Loucy (cell line): ENCODE measurements around the gene ZNF438.

Experiments used
- H2AFZ ChIP-seq: fragments of 200-600 bp; sonication (generic); 2 replicates; pipeline ENCODE4 v1.6.0; 2016; ENCODE audit warnings: antibody characterized with exemption, mild to moderate bottlenecking, low read length, moderate library complexity
- H3F3A ChIP-seq: fragments of 200-600 bp; 2 replicates; pipeline ENCODE4 v1.6.0; 2016; ENCODE audit warnings: antibody characterized with exemption, low read depth, mild to moderate bottlenecking
- H3K27me3 ChIP-seq: fragments of 200-600 bp; sonication (generic); 2 replicates; pipeline ENCODE4 v1.6.1; 2014; ENCODE audit warnings: low read length, mild to moderate bottlenecking; ENCODE audit not compliant: insufficient read depth, poor library complexity, severe bottlenecking
- H3K36me3 ChIP-seq: fragments of 200-600 bp; sonication (generic); 2 replicates; pipeline ENCODE4 v1.6.1; 2016; ENCODE audit warnings: low read length; ENCODE audit not compliant: insufficient read depth
- H3K4me1 ChIP-seq: fragments of 200-600 bp; sonication (generic); 2 replicates; pipeline ENCODE4 v1.5.1; 2014; ENCODE audit warnings: low read length, mild to moderate bottlenecking; ENCODE audit not compliant: insufficient read depth, poor library complexity, severe bottlenecking
- H3K4me2 ChIP-seq: fragments of 200-600 bp; sonication (generic); 2 replicates; pipeline ENCODE4 v1.6.0; 2014; ENCODE audit warnings: antibody characterized with exemption, low read length, low read depth, mild to moderate bottlenecking; ENCODE audit not compliant: poor library complexity, severe bottlenecking
- H3K4me3 ChIP-seq: fragments of 200-600 bp; sonication (generic); 2 replicates; pipeline ENCODE4 v1.5.1; 2014; ENCODE audit warnings: low read length, mild to moderate bottlenecking, mixed read lengths; ENCODE audit not compliant: poor library complexity, severe bottlenecking
- H3K79me2 ChIP-seq: fragments of 200-600 bp; sonication (generic); 2 replicates; pipeline ENCODE4 v1.6.1; 2014; ENCODE audit warnings: low read length; ENCODE audit not compliant: insufficient read depth
- H3K9ac ChIP-seq: fragments of 200-600 bp; sonication (generic); 2 replicates; pipeline ENCODE4 v1.6.0; 2014; ENCODE audit warnings: mild to moderate bottlenecking, low read depth, low read length, moderate library complexity; ENCODE audit not compliant: poor library complexity, severe bottlenecking
- H3K9me2 ChIP-seq: fragments of 200-600 bp; sonication (generic); replicated peaks from 2 replicates; pipeline ENCODE4 v1.6.1; 2016; ENCODE audit warnings: low read depth, low read length, mixed read lengths
- H3K9me3 ChIP-seq: fragments of 200-600 bp; sonication (generic); 2 replicates; pipeline ENCODE4 v1.6.1; 2014; ENCODE audit warnings: mild to moderate bottlenecking, antibody characterized with exemption, low read length, low read depth; ENCODE audit not compliant: insufficient read depth
- H4K20me1 ChIP-seq: fragments of 200-600 bp; sonication (generic); 2 replicates; pipeline ENCODE4 v1.6.0; 2014; ENCODE audit warnings: antibody characterized with exemption, low read length, mild to moderate bottlenecking; ENCODE audit not compliant: insufficient read depth, poor library complexity, severe bottlenecking
- CTCF ChIP-seq: fragments of 200-600 bp; sonication (generic); conservative IDR thresholded peaks from 2 replicates; pipeline ENCODE4 v1.5.1; 2014; ENCODE audit warnings: mild to moderate bottlenecking, antibody characterized with exemption, low read length
- EZH2phosphoT487 ChIP-seq: fragments of 200-600 bp; IDR thresholded peaks from 2 replicates; pipeline ENCODE4 v1.6.1; 2018; ENCODE audit warnings: antibody characterized with exemption, mild to moderate bottlenecking, moderate library complexity, borderline replicate concordance

ZNF438 gene

GRCh38 chr10:30939643-30940251, 91.9 kb downstream of the ZNF438 start:
- H3F3A ChIP-seq, result no peaks in the 10 kb centered on the region
- H3K79me2 ChIP-seq, result no peaks in the 10 kb centered on the region
- no peaks in the 10 kb centered on the region for H3K4me1 ChIP-seq
- no peak for TF ChIP-seq CTCF
- TF ChIP-seq EZH2phosphoT487, result no peak
- no peak overlapping the region for H3K9ac ChIP-seq
- H3K9me2 ChIP-seq, result no peaks in the 10 kb centered on the region
- no peaks in the 10 kb centered on the region for H4K20me1 ChIP-seq
- H3K27me3 ChIP-seq, result no peaks in the 10 kb centered on the region
- H3K4me3 ChIP-seq, result no peak overlapping the region
- H3K36me3 ChIP-seq, result no peaks in the 10 kb centered on the region; the same call in 1 of the 2 replicates
- no peaks in the 10 kb centered on the region for H3K9me3 ChIP-seq
- H3K4me2 ChIP-seq, result no peak overlapping the region
- H2AFZ ChIP-seq, result no peak overlapping the region

DNA sequence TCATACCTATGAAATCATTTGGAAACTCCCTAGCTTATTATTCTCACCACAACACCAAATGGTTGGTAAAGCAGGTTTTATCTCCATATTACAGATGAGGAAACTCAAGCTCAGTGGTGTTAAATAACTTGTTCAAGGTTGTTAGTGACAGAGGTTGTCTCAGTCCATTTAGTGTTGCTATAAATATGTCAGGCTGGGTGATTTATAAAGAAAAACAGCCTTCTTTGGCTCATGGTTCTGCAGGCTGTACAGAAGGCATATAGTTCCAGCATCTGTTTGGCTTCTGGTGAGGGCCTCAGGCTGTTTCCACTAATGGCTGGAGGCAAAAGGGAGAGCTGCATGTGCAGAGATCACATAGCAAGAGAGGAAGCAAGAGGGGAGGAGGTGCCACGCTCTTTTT, 96.6 kb downstream of the ZNF438 start:
- Histone ChIP-seq H3F3A (no peaks in the 10 kb centered on the region), H3K4me1 (no peaks in the 10 kb centered on the region), H3K27me3 (no peaks in the 10 kb centered on the region), H3K9ac (no peak overlapping the region), H3K9me2 (no peaks in the 10 kb centered on the region), H3K36me3 (no peaks in the 10 kb centered on the region; the same call in 1 of the 2 replicates), H2AFZ (no peak overlapping the region), H4K20me1 (no peaks in the 10 kb centered on the region), H3K4me3 (no peak overlapping the region), H3K4me2 (no peak overlapping the region), H3K9me3 (no peaks in the 10 kb centered on the region), H3K79me2 (no peaks in the 10 kb centered on the region)
- no peak for TF ChIP-seq CTCF
- no peak for TF ChIP-seq EZH2phosphoT487

DNA sequence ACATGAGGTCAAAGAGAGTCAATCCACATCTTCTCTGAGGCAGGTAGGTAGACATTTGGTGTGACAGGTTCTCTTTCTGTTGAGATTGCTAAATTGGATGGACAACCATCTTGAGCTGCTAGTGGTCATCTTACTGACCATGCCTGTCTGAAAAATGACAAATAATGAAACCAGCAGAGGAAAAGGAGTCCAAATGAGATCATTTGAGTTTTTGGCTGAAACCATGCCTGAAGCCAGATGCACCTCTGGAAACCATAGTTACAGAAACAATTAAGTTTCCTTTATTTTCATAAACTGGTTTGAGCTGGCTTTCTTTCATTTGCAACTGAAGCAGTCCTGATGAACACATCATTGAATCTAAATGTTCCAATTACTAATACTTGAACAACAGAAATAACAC, 100.6 kb downstream of the ZNF438 start:
- Histone ChIP-seq H3K4me1 (peaks cover 3% of the 10 kb centered on the region), H3K4me3 (no peak overlapping the region), H2AFZ (no peak overlapping the region), H3F3A (no peaks in the 10 kb centered on the region), H3K4me2 (no peak overlapping the region), H3K27me3 (no peaks in the 10 kb centered on the region), H3K9ac (no peak overlapping the region), H3K9me2 (no peaks in the 10 kb centered on the region), H3K9me3 (no peaks in the 10 kb centered on the region), H3K79me2 (no peaks in the 10 kb centered on the region), H3K36me3 (no peaks in the 10 kb centered on the region; the same call in 1 of the 2 replicates), H4K20me1 (no peaks in the 10 kb centered on the region)
- TF ChIP-seq CTCF, result no peak
